Astrocyte of the cerebellum (primary cell): ENCODE measurements around the gene SPECC1.

Experiments
- DNase-seq: peaks from one replicate; pipeline ENCODE4 v3.0.0-alpha.2; 2011; ENCODE audit warnings: low read depth
- H3K4me3 ChIP-seq: 2 replicates; pipeline ENCODE4 v1.5.1; 2011; ENCODE audit warnings: mild to moderate bottlenecking, low read depth, low read length, moderate library complexity
- in situ Hi-C: cut with HindIII; loops from 2 replicates; pipeline ENCODE4 v1.10.0; 2017; ENCODE audit warnings: low sequenced_read_pairs
- TF ChIP-seq, protein P1 (sequence below): IDR thresholded peaks from 2 replicates; pipeline ENCODE4 v1.5.1; 2012; ENCODE audit warnings: low read length, low read depth, moderate library complexity, mild to moderate bottlenecking; ENCODE audit errors: missing control alignments

Gene SPECC1

DNA sequence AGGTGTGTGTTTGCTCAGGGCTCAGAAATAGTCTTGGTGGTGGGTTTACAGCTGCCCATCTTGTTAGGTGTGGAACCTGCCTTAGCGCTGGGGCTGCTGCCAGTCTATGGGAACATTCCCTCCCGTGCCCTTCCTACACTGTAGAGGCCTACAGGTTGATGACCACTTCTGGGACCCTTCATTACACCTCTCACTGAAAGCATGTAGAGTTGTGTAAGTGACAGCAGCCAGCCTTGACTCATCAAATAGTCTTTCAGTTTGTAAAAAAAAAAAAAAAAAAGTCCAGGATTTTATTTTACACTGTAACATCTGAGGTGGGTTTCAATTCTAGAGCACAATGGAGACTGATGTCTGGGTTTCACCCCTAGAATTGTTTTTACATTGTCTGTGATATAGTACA is 193.9 kb downstream of the SPECC1 start:
- DNase-seq, result no peak
- no peak overlapping the region for H3K4me3 ChIP-seq
- TF ChIP-seq, protein P1, sequence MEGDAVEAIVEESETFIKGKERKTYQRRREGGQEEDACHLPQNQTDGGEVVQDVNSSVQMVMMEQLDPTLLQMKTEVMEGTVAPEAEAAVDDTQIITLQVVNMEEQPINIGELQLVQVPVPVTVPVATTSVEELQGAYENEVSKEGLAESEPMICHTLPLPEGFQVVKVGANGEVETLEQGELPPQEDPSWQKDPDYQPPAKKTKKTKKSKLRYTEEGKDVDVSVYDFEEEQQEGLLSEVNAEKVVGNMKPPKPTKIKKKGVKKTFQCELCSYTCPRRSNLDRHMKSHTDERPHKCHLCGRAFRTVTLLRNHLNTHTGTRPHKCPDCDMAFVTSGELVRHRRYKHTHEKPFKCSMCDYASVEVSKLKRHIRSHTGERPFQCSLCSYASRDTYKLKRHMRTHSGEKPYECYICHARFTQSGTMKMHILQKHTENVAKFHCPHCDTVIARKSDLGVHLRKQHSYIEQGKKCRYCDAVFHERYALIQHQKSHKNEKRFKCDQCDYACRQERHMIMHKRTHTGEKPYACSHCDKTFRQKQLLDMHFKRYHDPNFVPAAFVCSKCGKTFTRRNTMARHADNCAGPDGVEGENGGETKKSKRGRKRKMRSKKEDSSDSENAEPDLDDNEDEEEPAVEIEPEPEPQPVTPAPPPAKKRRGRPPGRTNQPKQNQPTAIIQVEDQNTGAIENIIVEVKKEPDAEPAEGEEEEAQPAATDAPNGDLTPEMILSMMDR, result no peak
- in situ Hi-C loops, result no loop called here

DNA sequence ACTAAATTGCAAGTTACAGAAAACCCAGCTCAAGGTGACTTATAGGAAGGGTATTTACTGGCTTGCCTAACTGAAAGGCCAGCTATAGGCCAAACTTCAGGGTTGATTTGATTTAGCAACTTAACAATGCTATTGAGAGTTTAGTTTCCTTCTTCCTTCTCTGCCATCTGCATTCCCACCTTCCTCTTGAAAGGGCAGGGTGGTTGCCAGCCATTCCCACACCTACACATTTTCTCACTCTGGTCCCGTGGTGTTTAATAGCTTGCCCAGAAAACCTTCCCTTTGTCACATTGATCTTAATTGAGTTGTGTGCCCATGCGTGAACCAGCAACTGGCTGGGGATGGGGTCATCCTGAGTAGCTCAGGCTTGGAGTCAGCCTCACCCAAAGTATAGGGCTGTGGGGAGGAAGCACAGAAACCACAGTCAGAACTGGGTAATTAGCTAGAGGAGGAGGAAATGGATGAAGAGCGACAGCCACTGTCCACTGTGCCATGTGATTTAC is 194.7 kb downstream of the SPECC1 start:
- in situ Hi-C loops, result no loop called here
- TF ChIP-seq, protein P1, result no peak
- DNase-seq, result no peak
- no peak overlapping the region for H3K4me3 ChIP-seq

DNA sequence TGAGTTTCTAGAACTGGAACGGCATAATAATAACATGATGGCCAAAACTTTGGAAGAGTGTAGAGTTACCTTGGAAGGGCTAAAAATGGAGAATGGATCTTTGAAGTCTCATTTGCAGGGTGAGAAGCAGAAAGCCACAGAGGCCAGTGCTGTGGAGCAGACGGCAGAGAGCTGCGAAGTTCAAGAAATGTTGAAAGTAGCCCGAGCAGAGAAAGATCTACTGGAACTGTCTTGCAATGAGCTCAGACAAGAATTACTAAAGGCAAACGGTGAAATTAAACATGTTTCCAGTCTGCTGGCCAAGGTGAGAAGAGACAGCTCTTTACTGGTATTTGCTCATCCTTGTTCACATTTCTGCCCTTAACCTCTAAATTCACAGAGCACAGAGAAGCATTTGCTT is 196.4 kb downstream of the SPECC1 start:
- DNase-seq, result no peak
- TF ChIP-seq, protein P1, result no peak
- H3K4me3 ChIP-seq, result no peak overlapping the region
- in situ Hi-C loops, result no loop called here

DNA sequence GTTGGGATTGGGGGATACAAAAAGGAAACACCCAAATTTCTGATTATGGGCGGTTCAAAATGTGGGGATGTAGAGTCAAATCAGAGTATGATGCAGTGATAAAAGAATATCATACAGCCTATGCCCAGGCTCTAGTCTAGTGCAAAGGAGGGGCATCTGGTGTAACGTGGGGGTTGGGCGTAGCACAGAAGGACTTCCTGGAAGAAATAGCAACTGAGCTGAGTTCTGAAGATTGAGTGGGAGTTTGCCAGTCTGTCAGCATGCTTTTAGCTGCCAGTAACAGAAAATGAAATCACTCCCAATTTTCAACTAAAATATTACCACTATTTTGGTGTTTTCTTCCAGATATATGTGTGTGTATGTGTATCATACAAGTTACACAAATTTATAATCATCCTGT is 196.9 kb downstream of the SPECC1 start:
- H3K4me3 ChIP-seq, result no peak overlapping the region
- in situ Hi-C loops, result no loop called here
- TF ChIP-seq, protein P1, result no peak
- no peak for DNase-seq

DNA sequence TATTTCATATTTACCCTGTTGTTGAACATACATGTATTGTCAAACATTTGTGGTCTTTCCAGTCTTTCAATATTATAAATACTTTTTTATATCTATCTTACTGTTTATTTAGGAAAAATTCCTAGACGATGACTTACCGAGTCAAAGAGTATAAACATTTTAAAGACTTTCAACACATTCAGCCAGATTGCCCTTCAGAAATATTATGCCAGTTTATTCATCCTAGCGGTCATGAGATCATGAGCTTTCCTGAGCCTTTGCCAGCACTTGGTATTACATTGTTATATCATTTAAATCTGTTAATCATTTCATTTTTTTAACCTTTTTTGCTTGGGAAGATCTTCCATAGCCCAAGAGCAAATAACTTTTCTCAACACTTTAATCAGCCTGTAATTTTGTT is 197.4 kb downstream of the SPECC1 start:
- H3K4me3 ChIP-seq, result no peak overlapping the region
- in situ Hi-C loops, result no loop called here

DNA sequence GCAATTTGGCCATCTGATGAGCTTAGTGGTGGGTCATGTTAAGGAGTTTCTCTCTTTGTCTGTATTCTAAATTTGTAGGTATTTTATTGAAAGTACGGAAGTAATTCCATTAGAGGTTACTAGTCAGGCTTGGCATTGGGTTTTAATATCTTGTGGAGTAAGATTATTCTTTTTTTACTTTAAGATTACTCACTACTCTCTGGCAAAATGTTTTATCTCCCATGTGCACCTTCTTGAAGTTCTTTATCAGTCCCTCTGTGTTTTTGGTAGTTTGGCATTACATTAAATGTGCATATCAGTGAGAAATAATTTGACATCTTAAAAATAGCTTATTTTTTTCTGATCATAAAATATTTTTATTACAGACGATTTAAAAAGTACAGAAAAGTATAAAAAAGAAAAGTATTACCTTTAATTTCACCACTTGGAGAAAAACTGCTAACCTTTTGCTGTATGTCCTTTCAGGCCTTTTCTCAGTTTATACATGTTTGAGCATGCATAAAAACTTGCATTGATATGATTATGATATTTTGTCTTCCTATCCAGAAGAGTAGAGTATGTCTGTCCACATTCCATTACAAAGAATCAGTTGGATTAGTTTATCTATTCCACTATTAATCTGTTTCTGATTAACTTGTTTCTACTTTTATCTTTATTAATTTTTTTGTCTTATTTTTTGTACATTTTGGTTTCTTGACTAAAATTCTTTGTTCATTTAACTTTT is 198.3 kb downstream of the SPECC1 start:
- no peak for DNase-seq
- in situ Hi-C loops, result no loop called here
- TF ChIP-seq, protein P1, result no peak
- H3K4me3 ChIP-seq, result no peak overlapping the region

More for the DNA sequence above, 197.4 kb downstream of the SPECC1 start:
- DNase-seq, result no peak
- TF ChIP-seq, protein P1, result no peak
